Kasumi-1 (cell line): ENCODE results near the gene NANP.

Source experiments
- DNase-seq, 2 experiments: peaks; one replicate each; lab custom pipeline; 2025; lab: John Stamatoyannopoulos, UW

The NANP gene

GRCh38 chr20:25571240-25571639, 52.6 kb downstream of the NANP start:
- DNase-seq, result no peak

- no peak for DNase-seq
These were observed 53.7 kb downstream of the NANP start for GRCh38 chr20:25570148-25570530.

- DNase-seq, result no peak
These were observed 56.5 kb downstream of the NANP start for GRCh38 chr20:25567286-25567685.

- DNase-seq, result no peak
These were observed 57.0 kb downstream of the NANP start for GRCh38 chr20:25566821-25567220.

GRCh38 chr20:25565578-25566157, 58.1 kb downstream of the NANP start:
- DNase-seq, result no peak

- no peak for DNase-seq
These were observed 59.9 kb downstream of the NANP start for GRCh38 chr20:25563876-25564275.

- no peak for DNase-seq
These were observed 60.5 kb downstream of the NANP start for GRCh38 chr20:25563362-25563761.
